GM12801 (cell line): ENCODE results near the gene RANBP10.

ENCODE experiments used
- TF ChIP-seq, protein P1 (sequence below): IDR thresholded peaks from one replicate; pipeline ENCODE4 v1.5.1; 2011; ENCODE audit warnings: control low read depth; ENCODE audit not compliant: insufficient read length; ENCODE audit errors: extremely low read depth

The RANBP10 gene

DNA sequence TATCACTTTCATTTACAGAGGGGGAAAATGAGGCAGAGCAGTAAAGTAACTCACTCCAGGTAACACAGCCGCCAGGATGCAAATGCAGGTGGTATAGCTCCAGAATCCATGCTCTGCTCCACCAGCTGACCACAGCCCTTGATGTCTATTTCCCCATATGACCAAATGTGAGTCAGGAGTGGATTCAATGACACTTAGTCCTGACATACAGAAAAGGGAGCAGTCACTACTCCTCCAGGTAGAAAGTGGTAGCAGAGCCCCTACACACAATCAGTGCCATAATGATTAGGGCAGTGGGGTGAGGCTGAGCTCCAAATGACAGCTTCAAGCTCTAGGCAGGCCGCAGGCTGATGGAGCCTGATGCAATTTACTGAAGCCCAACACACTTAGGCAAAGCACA, 44.0 kb downstream of the RANBP10 start:
- TF ChIP-seq, protein P1, sequence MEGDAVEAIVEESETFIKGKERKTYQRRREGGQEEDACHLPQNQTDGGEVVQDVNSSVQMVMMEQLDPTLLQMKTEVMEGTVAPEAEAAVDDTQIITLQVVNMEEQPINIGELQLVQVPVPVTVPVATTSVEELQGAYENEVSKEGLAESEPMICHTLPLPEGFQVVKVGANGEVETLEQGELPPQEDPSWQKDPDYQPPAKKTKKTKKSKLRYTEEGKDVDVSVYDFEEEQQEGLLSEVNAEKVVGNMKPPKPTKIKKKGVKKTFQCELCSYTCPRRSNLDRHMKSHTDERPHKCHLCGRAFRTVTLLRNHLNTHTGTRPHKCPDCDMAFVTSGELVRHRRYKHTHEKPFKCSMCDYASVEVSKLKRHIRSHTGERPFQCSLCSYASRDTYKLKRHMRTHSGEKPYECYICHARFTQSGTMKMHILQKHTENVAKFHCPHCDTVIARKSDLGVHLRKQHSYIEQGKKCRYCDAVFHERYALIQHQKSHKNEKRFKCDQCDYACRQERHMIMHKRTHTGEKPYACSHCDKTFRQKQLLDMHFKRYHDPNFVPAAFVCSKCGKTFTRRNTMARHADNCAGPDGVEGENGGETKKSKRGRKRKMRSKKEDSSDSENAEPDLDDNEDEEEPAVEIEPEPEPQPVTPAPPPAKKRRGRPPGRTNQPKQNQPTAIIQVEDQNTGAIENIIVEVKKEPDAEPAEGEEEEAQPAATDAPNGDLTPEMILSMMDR, result no peak

DNA sequence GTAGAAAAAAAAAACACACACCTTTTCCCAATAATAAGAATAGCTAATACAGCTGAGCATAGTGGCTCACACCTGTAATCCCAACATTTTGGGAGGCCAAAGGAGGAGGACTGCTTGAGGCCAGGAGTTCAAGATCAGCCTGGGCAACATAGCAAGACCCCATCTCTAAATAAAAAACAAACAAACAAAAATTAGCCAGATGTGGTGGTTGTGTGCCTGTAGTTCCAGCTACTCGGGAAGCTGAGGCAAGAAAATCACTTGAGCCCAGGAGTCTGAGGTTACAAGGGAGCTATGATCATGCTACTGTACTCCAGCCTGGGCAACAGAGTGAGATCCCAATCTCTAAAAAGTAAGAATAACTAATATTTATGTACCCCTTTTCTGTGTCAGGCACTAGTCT, 44.4 kb downstream of the RANBP10 start:
- TF ChIP-seq, protein P1, result no peak

DNA sequence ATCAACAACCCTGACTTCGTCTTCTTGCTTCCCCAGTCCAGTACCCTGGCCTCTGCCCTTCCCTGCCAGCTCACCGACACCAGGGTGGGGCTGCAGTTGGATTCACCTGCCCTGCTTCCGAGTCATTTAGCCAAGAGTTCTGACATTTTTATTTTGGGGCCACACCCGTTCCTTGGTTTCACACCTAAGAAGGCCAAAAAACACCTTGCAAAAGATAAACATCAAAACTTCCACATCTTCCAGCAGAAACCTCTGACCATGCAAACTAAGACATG, 45.5 kb downstream of the RANBP10 start:
- TF ChIP-seq, protein P1, result no peak

DNA sequence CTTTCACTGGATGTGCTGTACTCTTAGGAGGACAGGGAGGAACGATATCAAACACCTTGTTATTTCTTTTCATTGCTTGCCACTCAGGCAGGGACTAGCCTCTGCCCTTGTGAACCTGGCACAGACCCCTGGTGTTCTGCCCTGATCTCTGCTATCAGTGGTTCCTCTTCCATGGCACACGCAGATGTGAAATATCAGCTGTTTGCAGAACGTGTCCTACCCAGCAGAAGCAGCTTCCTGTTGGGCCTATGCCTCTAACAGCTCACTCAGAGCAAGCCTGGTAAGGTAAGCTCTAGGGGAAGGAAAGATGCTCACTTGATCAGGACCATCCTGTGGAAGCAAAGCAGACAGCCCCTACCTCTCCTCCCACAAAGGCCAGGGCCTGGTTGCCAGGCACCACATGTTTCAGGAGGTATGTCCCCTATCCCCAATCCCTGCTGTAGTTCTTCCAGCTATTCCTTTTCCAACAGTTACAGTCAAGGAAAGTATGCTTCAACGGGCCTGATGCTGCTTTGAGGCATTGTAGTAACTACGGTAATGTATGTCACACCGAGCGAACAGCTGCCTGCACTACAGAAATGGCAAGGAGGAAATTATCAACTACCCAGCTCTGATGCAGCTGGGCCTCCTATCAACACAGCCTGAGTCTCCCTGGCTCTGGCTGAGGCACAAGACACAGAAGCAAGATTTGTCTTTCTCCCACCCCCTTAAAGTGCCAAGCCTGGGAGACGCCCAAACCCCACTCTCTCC, 46.0 kb downstream of the RANBP10 start:
- TF ChIP-seq, protein P1, result no peak

DNA sequence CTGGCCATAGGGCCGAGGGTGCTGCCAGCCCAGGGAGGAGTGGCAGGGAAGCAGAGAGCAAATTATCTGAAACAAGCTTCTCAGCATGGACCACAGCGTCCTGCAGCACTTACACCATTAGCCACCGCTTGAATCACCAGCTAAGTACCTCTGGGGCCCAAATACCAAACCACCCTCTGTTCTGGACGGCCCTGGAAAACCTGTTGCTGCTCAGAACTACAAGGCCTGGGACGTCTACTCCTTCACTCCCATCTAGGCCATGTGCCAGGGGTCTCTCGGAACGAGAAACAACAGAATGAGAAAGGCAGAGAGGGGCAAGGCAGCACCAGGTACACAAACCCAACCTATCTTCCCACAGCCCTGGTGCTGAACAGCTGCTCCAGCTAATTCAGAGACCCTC, 47.4 kb downstream of the RANBP10 start:
- TF ChIP-seq, protein P1, result no peak

DNA sequence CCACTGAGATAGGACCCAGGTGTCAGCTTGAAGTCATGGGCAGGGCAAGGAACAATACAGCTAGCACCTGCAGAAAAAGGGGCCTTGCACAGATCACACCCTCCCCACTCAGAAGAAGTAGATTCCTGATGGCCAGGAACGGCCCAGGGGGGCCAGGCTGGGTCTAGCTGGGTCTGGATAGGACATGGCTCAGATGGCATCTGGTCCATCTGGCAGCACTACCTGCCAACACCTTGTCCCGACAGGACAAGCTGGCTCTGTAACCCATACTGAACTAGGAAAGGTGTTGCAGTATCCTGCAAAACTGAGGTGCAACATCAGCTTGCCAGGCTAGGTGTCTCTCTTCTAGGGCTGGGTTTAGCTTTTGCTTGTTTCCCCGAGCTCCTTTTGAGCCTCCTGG, 48.4 kb downstream of the RANBP10 start:
- TF ChIP-seq, protein P1, result no peak

DNA sequence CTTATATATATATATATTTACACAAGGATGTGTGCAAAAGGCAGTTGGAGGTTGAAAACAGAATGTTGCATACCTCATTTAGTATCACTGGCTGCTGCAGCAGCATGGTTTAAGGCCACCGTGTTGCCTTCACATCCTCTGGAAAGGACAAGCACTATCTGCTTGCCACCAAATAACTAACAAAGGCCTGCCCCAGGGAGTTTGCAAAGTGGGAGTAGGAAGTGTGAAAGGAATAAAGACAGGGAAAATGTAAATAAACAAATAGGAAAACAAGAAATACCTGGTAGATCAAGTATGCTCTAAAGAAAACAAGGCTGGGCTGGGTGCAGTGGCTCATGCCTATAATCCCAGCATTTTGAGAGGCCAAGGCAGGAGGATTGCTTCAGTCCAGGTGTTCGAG, 53.7 kb downstream of the RANBP10 start:
- TF ChIP-seq, protein P1, result no peak
